Esophagus muscularis mucosa (tissue), 4 donors: Measurements from ENCODE around the gene RHOF. TPM values are rescaled to one million over a fixed set of nuclear protein-coding genes. Genes with fewer than 3 reads are reported as not detected.

Experiments
- DNase-seq: peaks from one replicate; pipeline ENCODE4 v3.0.0-alpha.2; 2017; ENCODE audit errors: extremely low spot score
- H3K27ac ChIP-seq, 4 donors: fragments of 200-600 bp; sonication (generic); replicated peaks in 1 of 4; 1 replicate in 3 of 4; 2 replicates in 1 of 4; pipeline ENCODE4 v1.5.1; 2016 to 2019; ENCODE audit warnings: mild to moderate bottlenecking in 1 of 4
- H3K27me3 ChIP-seq, 4 donors: fragments of 200-600 bp; sonication (generic); one replicate each; pipeline versions ENCODE4 v1.5.1 to v1.6.0; 2016 to 2019
- H3K36me3 ChIP-seq, 4 donors: fragments of 200-600 bp; sonication (generic); one replicate each; pipeline ENCODE4 v1.5.1; 2016 to 2019
- H3K4me1 ChIP-seq, 4 donors: fragments of 200-600 bp; sonication (generic); one replicate each; pipeline ENCODE4 v1.5.1; 2016 to 2019
- H3K4me3 ChIP-seq, 4 donors: fragments of 200-600 bp; sonication (generic); 1 replicate in 2 of 4; 2 replicates in 2 of 4; pipeline ENCODE4 v1.5.1; 2016 to 2019; ENCODE audit warnings: mild to moderate bottlenecking in 4 of 4, moderate library complexity in 1 of 4
- H3K9me3 ChIP-seq, 4 donors: fragments of 200-600 bp; sonication (generic); 1 replicate in 3 of 4; 2 replicates in 1 of 4; pipeline ENCODE4 v1.5.1; 2016 to 2019
- EP300 ChIP-seq: sonication (generic); formaldehyde crosslinking; IDR thresholded peaks from one replicate; pipeline ENCODE4 v1.6.1; 2017; ENCODE audit warnings: antibody characterized with exemption
- POLR2A ChIP-seq: fragments of 450-650 bp; IDR thresholded peaks from one replicate; pipeline ENCODE4 v1.6.1; 2017; ENCODE audit warnings: antibody characterized with exemption, moderate library complexity, mild to moderate bottlenecking, low read depth
- POLR2AphosphoS5 ChIP-seq, 2 donors: sonication (generic); formaldehyde crosslinking; IDR thresholded peaks; one replicate each; pipeline ENCODE4 v1.6.1; 2017; ENCODE audit warnings: antibody characterized with exemption in 2 of 2
- WGBS: methylation state at CpG from one replicate; pipeline ENCODE4 v1.1.5; 2018; 5-methylcytosine and 5-hydroxymethylcytosine counted together
- intact Hi-C: fragments of 100-400 bp; cut with DNase I; formaldehyde crosslinking; loops from one replicate; pipeline ENCODE4 v1.15.1; 2023
- total RNA-seq, 4 donors: library from RNA; depleted of rRNA; stranded (reverse); fragments of >200 nt; gene quantifications; one replicate each; pipeline versions ENCODE4 v1.1.0 to v1.2.1, GENCODE V29; 2016
- TF ChIP-seq, protein P1 (sequence below), 3 experiments: fragments of 200-600 bp in 2 of 3; fragments of 450-650 bp in 1 of 3; sonication (generic) in 2 of 3; IDR thresholded peaks; one replicate each; pipeline ENCODE4 v1.5.1; 2017 to 2019; ENCODE audit warnings: antibody characterized with exemption in 3 of 3, mild to moderate bottlenecking in 2 of 3, moderate library complexity in 1 of 3

Gene RHOF
- total RNA-seq, 4 donors from 2014 or later = 7.0 to 23.2 (median 15.9) TPM

DNA sequence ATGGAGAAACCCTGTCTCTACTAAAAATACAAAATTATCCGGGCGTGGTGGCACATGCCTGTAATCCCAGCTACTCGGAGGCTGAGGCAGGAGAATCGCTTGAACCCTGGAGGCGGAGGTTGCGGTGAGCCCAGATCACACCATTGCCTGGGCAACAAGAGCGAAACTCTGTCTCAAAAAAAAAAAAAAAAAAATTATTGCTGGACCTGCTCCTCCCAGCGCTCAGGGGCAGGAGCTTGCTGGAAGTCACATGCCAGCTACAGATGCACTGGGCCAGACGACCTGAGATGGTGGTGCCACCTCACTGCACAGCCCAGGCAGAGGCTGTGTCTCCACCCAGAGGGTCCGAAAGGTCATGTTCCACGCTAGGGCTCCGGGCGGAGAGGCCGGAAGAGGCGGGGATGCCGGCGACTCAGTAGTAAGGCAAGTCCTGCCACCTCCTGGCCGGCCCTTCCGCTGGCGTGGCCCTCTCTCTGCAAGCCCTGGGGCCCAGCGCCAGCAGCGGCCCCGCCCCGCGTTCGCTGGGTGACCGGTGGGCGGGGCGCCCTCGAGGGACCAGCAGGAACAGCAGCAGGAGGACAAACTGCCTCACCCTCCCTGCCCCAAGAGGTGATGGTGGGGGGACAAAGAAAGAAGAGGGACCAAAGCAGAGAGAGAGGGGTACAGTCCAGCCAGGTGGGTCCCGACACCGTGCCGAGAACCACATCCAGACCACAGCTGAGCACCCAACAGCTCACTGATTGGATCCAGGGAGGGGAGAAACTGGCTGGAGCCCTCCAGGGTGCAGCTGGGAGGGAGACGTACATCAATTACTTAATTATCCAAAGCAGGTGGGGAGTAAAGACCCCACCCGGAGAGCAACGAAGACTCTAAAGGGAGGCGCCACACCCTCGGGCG, 3.6 kb upstream of the RHOF start:
- peak overlapping the region; percentile 65 to 94 (median 84) for H3K4me3 ChIP-seq
- H3K9me3 ChIP-seq = no peaks in the 10 kb centered on the region
- no peaks in the 10 kb centered on the region for H3K27me3 ChIP-seq
- H3K4me1 ChIP-seq = peaks cover 73 to 77% (median 75%) of the 10 kb centered on the region in 4 donors
- H3K36me3 ChIP-seq = peaks cover 0 to 12% (median 9%) of the 10 kb centered on the region in 4 donors
- intact Hi-C loops = no loop called here
- TF ChIP-seq, protein P1, sequence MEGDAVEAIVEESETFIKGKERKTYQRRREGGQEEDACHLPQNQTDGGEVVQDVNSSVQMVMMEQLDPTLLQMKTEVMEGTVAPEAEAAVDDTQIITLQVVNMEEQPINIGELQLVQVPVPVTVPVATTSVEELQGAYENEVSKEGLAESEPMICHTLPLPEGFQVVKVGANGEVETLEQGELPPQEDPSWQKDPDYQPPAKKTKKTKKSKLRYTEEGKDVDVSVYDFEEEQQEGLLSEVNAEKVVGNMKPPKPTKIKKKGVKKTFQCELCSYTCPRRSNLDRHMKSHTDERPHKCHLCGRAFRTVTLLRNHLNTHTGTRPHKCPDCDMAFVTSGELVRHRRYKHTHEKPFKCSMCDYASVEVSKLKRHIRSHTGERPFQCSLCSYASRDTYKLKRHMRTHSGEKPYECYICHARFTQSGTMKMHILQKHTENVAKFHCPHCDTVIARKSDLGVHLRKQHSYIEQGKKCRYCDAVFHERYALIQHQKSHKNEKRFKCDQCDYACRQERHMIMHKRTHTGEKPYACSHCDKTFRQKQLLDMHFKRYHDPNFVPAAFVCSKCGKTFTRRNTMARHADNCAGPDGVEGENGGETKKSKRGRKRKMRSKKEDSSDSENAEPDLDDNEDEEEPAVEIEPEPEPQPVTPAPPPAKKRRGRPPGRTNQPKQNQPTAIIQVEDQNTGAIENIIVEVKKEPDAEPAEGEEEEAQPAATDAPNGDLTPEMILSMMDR (IDR thresholded peaks at IDR 0.05) = peak; percentile 31 to 59 (median 40)
- TF ChIP-seq POLR2AphosphoS5 (IDR thresholded peaks at IDR 0.05) = peak in 1 of 2 donors; percentile 89
- peak; percentile 3 for TF ChIP-seq POLR2A
- TF ChIP-seq EP300 = no peak
- DNase-seq = peak; percentile 96
- H3K27ac ChIP-seq = peak overlapping the region; percentile 97 to 100 (median 100)
- 16% methylated on average over 27 of the region's 39 CpGs for WGBS

DNA sequence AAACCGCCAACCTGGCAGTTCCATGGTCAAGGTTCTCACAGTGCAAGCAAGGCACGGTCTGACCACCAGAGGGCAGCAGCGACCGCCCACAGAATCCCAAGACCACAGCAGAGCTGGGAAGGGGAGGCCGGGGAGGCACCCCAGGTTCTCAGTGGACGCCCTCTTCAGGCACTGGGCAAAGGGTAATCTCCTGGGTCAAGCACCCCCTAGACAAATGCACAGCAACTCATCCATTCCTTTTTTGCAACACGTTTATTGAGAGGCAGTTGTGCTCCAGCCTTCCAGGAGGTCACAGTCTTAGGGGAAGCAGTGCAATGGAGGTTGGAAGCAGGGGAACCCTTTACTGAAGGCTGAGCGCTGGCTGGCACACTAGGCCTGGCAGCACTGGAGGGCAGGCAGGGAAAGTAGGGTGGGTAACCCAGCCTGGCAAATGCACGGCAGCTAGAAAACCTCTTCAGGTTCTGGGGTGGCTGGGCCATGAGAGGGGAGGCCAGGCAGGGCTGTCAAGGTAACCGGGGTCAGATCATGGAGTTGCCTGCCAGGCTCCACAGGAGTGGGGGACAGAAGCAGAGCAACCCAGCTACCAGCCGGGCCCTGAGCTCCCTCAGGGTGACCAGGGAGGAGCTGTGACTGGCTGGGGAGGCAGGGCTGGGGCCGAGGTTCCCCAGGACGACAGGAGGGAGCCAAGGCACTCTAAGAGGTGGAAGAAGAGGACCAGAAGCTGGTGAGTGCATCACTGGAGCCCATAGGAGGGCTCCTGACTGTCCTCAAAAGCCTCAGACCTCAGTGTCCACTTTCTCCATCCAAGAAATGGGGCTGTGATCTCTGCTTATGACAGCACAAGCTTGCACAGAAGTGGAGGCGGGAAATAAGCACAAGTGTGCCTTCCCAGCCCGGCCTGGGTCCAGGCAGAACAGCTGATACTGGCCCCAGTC, 1.8 kb upstream of the RHOF start:
- Histone ChIP-seq H3K9me3 (no peaks in the 10 kb centered on the region), H3K4me1 (peaks cover 70 to 78% (median 77%) of the 10 kb centered on the region in 4 donors), H3K27ac (peak overlapping the region; percentile 97 to 100 (median 100)), H3K27me3 (no peaks in the 10 kb centered on the region), H3K4me3 (peak overlapping the region; percentile 59 to 64 (median 60)), H3K36me3 (peaks cover 0 to 12% (median 9%) of the 10 kb centered on the region in 4 donors)
- WGBS = 39% methylated on average over 10 of the region's 15 CpGs
- peak in 1 of 2 donors; percentile 65 for TF ChIP-seq POLR2AphosphoS5 (IDR thresholded peaks at IDR 0.05)
- no peak for TF ChIP-seq EP300
- TF ChIP-seq POLR2A = no peak
- TF ChIP-seq, protein P1 (IDR thresholded peaks at IDR 0.05) = peak; percentile 97 to 99 (median 98)
- intact Hi-C loops = loop anchor here (2.0 kb wide), 1 partner anchor 98 kb away; no protein-coding TSS in a partner anchor
- DNase-seq = peak; percentile 98

DNA sequence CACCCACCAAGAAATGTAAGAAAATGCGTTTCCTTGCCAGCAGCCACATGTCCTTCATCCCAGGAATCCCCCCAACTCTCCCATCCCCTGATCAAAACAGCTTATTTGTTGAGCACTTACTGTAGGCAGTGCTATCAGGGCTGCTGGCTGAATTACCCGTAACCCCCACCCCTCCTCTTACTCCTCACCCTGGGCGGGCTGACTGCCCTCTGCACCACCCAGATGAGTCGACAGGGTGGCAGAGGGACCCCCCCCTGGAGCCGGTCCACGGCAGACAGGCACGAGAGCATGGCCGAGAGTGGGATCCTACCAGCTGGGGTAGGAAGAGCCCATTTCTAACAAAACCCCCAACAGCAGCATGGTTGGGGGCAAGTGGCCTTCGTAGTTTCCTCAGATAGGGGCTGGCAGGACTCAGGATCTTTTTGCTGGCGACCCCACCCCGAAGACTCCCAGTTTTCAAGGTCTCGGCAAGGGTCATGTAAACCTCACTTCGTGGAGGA, 1.1 kb upstream of the RHOF start:
- Histone ChIP-seq H3K9me3 (no peaks in the 10 kb centered on the region), H3K36me3 (peaks cover 0 to 12% (median 9%) of the 10 kb centered on the region in 4 donors), H3K4me3 (peak overlapping the region; percentile 59 to 64 (median 60)), H3K27ac (peak overlapping the region; percentile 97 to 100 (median 100)), H3K27me3 (no peaks in the 10 kb centered on the region), H3K4me1 (peaks cover 70 to 82% (median 80%) of the 10 kb centered on the region in 4 donors)
- intact Hi-C loops = loop anchor here (1.0 to 2.0 kb wide), 2 partner anchors 18 to 98 kb away; no protein-coding TSS in a partner anchor
- 0% methylated on average over 8 of the region's 13 CpGs for WGBS
- TF ChIP-seq POLR2A (no peak), EP300 (no peak), POLR2AphosphoS5 (IDR thresholded peaks at IDR 0.05) (no peak)
- TF ChIP-seq, protein P1 (IDR thresholded peaks at IDR 0.05) = no peak
- DNase-seq = no peak

DNA sequence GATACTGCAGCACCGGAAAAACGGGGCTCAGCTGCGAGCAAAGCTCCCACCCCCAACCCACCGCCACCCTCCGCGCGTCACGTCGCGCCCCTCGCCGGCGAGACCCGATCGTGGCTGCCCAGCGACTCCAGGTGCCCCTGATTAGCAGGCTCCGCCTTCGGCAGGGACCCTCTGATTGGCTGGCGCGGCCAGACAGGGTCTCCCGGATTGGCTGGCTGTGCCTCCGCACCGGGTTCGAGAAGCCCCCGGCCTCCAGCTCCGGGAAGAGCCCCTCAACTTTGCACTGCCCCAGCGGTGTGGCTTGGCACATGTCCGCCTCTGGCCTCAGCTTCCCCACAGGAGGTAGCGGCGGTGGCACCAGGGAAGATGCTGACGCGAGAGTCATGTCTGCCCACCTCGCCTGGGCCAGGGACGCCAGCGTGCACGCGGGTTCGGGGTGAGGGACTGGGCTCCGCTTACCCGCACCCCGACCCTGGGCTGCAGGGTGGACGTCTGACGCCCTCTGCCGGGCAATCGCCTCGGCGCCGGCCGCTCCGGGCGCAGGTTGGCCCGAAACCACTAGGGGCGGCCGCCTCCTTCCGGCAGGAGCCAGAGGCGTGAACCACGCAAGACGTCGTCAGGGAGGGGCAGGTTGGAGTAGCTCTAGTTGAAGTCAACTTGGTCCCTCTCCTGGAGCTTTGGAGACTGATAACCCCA, 498 bp upstream of the RHOF start:
- 0% methylated on average over 6 of the region's 59 CpGs for WGBS
- Histone ChIP-seq H3K4me3 (peak overlapping the region; percentile 59 to 64 (median 60)), H3K36me3 (peaks cover 0 to 12% (median 9%) of the 10 kb centered on the region in 4 donors), H3K4me1 (peaks cover 66 to 77% (median 76%) of the 10 kb centered on the region in 4 donors), H3K9me3 (no peaks in the 10 kb centered on the region), H3K27me3 (no peaks in the 10 kb centered on the region), H3K27ac (peak overlapping the region; percentile 97 to 100 (median 100))
- peak; percentile 96 for DNase-seq
- no peak for TF ChIP-seq EP300
- TF ChIP-seq, protein P1 (IDR thresholded peaks at IDR 0.05) = peak; percentile 99 to 100 (median 100)
- TF ChIP-seq POLR2AphosphoS5 (IDR thresholded peaks at IDR 0.05) = peak in 1 of 2 donors; percentile 84
- TF ChIP-seq POLR2A = peak; percentile 15
- intact Hi-C loops = loop anchor here (1.0 to 2.0 kb wide), 2 partner anchors 18 to 97 kb away; no protein-coding TSS in a partner anchor
